ENCODE measurements around the gene RNF31.
A peak's percentile ranks its signal among the peaks of the same experiment; 100 is the strongest.

RNF31 gene

GRCh38 chr14:24138396-24139271 is 8.7 kb upstream of the RNF31 start:
- no peak for DNase-seq

- DNase-seq, result no peak
Observed at GRCh38 chr14:24139272-24139934, 7.9 kb upstream of the RNF31 start.

- DNase-seq, result peak; percentile 99 to 100
Observed at GRCh38 chr14:24141097-24141880, 6.0 kb upstream of the RNF31 start, which contains the start of gene EMC9. EMC9 (minus strand) TSS chr14:24141591; CDS start chr14:24141304, 287 bp downstream.

DNA sequence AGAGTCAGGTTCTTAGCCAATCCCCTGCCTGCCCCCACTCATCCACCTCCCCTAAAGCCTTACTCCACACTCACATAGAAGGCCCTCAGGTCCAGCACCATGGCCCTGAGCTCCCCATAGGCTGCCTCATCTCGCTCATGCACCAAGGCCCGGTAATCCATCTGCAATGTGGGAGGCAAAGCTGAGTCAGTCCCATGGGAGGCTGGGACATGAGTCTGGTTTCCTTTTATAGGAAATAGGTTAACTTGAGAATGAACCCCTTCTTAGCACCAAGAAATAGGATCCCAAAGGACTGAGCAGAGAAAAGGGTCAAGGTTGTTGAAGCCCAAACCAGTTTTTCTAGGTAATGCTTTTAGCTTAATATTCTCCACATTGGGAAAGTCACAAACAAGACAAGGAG is 3.8 kb upstream of the RNF31 start:
- no peak for DNase-seq

- no peak for DNase-seq
Observed at GRCh38 chr14:24144451-24144850, 2.8 kb upstream of the RNF31 start.

DNA sequence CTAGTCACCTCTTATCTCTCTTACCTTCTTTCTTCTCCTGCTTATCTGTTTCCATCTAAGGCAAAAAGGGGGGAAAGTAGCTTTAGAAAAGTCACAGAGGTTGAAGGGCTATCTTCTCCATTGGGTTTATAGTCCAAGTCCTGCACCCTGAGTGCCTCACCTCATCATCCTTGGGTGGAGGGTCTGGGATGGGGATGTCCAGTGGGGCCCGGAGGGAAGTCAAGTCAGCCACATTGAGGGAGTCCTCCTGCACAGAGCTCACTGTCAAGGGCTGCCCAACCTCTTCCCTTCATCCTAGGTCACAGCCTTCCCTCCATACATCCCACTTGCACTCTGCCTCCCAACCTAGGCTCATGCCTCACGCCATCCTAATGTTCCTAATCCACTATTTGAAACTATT is 2.1 kb upstream of the RNF31 start:
- no peak for DNase-seq

DNA sequence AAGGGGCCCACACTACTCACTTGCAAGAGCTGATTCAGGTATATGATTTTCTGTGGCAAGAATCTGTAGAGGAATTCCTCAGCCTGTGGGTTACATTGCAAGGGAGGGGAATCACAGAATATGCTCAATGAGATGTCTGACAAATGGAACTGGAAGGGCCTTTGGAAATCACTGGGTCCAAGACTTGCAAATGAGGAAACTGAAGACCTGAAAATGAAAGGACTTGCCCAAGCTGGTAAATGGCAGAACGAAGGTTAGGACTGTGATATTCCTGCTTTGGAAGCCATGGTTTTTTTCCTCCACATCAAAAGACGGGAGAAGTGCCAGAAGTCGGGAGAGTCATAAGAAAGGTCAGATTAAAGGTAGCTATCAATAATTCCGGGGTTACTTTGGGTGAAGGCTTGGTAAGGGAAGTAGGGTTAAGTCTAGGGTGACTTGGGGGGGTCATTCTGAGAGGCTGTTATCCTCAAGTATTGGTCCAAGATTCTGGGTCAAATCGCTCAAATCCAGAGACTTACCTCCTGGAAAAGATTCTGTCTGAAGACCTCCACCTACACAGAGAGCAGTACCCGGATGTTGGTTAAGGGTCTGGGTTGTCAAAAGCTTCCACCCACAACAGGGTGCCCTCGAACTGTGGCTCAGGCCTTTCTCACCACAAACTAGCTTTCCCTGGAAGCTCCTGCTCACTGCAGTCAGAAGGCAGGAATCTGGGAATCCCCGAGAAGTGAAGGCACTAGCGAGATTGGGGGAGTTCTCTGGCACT is 1.4 kb upstream of the RNF31 start:
- no peak for DNase-seq

DNA sequence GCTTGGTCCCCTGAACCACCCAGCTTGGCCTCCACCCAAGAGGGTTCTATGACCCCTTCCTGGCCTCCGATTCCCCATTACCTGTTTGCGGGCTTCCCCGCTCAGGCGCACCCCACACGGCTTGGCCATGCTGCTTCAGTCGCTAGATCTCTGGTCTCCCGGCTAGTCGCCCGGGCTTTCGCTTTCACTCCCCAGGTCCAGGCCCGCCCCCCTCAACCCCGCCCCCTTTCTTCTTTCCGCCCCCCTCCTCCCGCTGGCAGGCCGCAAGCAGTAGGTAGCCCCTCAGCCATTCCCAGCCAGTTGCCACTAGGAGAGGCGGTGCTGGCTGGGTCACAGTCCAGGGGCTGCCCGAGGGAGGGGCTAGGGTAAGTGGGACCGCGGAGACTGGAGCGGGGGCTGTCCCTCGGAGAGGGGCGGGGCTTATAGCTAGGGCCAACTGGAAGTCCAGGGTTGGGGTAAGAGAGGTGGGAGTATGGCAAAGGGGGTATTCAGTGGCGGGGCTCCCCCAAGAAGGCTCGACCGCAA is 783 bp upstream of the RNF31 start, which contains the start of gene PSME2:
Gene PSME2 (minus strand): TSS at position 158 of the 525 bp plus-strand sequence. CDS start 29 bp downstream, at position 129.
- DNase-seq, result peak; percentile 96 to 98

- DNase-seq, result no peak
Observed at GRCh38 chr14:24147761-24148428, 597 bp downstream of the RNF31 start.

DNA sequence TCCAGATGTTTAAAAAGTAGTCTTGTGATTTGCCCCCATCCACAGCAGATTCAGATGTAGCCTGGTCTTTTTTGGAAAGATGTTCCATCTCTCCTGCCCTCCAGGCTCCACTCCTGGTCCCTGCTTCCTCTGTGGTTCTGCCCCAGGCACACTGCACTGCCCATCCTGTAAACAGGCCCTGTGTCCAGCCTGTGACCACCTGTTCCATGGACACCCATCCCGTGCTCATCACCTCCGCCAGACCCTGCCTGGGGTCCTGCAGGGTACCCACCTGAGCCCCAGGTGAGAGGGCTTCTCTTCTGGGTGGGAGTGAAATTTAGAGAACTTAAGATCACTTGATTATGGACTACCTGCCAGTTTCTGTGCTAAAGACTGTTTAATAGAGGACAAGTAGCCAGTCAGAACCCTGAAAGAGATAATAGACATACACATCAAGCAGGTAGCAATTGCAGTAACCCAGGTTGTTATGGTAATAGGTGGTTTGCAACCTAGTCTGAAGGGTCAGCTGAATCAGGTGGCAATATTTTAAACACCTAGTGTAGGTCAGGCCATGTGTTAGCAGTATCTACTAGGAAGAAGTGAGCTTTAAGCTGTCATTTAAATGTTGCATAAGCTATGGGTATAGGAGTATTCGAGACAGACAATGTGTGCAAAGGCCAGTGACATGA is 2.1 kb downstream of the RNF31 start:
- no peak for DNase-seq

- no peak for DNase-seq
Observed at GRCh38 chr14:24150061-24150460, 2.8 kb downstream of the RNF31 start.

GRCh38 chr14:24150567-24150966 is 3.3 kb downstream of the RNF31 start:
- DNase-seq, result no peak

DNA sequence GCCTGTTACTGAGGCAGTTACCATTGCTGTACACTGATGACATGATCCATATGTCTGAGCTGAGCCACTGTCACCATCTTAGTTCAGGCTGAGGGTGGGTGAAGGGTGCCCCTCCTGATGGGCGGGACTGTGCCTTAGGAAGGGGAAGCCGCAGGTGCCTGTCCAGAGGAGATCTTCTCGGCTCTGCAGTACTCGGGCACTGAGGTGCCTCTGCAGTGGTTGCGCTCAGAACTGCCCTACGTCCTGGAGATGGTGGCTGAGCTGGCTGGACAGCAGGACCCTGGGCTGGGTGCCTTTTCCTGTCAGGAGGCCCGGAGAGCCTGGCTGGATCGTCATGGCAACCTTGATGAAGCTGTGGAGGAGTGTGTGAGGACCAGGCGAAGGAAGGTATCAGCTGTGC is 3.7 kb downstream of the RNF31 start:
- no peak for DNase-seq

DNA sequence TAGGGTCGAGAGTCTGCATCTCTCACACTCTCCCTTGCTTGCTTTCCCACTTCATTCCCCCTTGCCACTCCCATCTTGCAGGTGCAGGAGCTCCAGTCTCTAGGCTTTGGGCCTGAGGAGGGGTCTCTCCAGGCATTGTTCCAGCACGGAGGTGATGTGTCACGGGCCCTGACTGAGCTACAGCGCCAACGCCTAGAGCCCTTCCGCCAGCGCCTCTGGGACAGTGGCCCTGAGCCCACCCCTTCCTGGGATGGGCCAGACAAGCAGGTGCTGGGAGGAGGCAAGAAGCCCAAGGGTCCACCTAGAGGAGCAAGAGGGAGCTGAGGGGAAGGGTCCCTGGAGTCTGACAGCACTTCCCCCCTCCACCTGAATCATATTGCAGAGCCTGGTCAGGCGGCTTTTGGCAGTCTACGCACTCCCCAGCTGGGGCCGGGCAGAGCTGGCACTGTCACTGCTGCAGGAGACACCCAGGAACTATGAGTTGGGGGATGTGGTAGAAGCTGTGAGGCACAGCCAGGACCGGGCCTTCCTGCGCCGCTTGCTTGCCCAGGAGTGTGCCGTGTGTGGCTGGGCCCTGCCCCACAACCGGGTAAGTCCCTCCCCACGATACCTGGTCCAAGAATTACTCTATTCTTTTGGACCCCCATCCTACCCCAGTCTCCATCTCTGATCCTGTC is 4.2 kb downstream of the RNF31 start:
- no peak for DNase-seq

DNA sequence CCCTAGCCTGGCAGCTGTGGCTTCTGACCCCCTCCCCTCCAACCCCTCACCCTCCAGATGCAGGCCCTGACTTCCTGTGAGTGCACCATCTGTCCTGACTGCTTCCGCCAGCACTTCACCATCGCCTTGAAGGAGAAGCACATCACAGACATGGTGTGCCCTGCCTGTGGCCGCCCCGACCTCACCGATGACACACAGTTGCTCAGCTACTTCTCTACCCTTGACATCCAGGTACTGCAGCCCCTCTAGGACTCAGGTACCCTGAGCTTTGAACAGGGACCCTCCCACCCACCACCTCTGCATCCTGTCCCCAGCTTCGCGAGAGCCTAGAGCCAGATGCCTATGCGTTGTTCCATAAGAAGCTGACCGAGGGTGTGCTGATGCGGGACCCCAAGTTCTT is 7.8 kb downstream of the RNF31 start:
- no peak for DNase-seq

DNA sequence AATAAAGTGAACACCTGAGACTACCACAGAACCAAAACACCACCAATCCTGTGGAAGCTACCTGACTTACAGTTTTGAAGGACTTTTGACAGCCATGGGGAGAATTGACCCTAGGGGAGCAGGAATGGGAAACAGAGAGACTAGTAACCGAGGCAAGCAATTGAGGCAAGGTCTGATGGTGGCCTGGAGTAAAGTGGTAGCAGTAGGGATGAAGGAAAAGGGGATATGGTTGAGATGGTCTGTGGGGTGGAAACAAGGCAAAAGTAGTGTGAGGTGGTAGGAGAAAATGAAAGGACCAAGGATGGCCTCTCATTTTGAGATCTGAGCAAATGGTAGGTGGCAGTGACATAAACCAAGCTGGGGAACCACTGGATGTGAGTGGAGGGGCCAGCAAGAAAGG is 9.5 kb downstream of the RNF31 start:
- DNase-seq, result no peak

DNA sequence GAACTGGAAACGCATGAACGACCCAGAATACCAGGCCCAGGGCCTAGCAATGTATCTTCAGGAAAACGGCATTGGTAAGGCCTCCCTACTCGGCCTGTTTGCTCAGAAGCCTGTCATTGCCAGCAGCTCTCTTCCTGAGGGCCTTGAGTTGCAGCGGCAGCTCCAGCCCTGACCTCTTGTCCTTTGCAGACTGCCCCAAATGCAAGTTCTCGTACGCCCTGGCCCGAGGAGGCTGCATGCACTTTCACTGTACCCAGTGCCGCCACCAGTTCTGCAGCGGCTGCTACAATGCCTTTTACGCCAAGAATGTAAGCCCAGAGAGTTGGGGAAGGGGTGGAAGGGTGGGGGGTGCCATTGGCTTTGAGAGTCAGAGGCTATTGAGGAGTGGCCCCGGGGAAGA is 10.0 kb downstream of the RNF31 start:
- no peak for DNase-seq

GRCh38 chr14:24159777-24160498 is 12.6 kb downstream of the RNF31 start:
- DNase-seq, result no peak

DNA sequence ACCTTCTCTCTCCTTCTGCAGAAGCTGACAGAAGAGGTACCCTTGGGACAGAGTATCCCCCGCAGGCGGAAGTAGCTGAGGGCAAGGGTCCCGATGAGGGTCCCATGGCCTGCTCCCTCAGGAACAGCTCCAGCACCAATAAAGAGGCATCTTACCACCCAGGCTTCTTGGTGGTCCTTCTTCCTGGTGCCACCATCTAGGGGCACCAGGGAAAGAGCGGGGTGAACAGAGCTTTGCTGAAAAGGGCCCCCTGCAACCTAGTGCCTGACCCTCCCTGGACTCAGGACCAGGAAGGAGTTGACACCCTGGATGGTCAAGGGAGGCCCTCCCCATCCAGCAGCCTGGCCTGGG is 13.2 kb downstream of the RNF31 start:
- no peak for DNase-seq

Measured in NCI-H446 (cell line).